ENCODE measurements around the gene FLRT3.
A peak's percentile ranks its signal among the peaks of the same experiment; 100 is the strongest.

FLRT3 gene

DNA sequence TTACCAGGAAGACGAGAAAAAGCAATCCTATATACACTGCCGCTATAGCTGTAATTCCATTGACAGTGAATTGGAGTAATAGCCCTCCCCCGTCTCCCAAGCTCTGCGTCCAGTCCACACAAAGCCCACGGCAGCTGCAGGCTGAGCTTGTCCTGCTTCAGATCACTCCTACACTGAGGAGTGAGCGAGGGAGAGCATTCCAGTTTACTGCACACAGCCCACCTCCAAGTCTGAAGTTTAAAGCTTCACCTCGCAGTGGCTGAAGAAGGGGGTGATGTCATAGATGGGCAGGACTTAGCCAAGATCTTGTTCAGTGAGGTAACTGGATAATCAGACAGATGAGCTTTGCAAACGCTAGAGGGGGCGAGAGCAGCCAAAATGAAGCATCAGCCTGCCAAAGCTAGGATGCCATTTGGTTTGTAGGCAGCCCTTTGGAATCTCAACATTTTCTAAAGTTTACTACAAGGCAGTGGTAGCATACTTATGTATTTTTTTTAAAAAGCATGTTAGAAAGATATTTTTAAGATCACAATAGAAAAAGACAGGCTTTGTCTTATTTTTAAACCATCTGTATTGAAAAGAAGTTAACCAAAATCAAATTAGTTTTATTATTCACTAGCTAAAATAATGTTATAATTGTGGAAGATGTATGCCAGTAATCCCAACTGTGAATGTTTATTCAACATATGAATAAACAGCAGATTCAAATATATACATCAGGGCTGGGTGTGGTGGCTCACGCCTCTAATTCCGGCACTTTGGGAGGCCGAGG is at the start of gene FLRT3:
Gene FLRT3 (minus strand): TSS at position 213 of the 772 bp plus-strand sequence. CDS start 10,106 bp downstream, outside the sequence.
- peak within 1 kb of the TSS; percentile 59 for H3K4me3 ChIP-seq (replicated peaks; ENCODE audit: low read depth, low read length)
- TF ChIP-seq, protein P1, sequence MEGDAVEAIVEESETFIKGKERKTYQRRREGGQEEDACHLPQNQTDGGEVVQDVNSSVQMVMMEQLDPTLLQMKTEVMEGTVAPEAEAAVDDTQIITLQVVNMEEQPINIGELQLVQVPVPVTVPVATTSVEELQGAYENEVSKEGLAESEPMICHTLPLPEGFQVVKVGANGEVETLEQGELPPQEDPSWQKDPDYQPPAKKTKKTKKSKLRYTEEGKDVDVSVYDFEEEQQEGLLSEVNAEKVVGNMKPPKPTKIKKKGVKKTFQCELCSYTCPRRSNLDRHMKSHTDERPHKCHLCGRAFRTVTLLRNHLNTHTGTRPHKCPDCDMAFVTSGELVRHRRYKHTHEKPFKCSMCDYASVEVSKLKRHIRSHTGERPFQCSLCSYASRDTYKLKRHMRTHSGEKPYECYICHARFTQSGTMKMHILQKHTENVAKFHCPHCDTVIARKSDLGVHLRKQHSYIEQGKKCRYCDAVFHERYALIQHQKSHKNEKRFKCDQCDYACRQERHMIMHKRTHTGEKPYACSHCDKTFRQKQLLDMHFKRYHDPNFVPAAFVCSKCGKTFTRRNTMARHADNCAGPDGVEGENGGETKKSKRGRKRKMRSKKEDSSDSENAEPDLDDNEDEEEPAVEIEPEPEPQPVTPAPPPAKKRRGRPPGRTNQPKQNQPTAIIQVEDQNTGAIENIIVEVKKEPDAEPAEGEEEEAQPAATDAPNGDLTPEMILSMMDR (IDR thresholded peaks at IDR 0.05; ENCODE audit: low read length, missing control alignments): peak; percentile 85
- DNase-seq (ENCODE audit: low read depth): peak; percentile 98

DNA sequence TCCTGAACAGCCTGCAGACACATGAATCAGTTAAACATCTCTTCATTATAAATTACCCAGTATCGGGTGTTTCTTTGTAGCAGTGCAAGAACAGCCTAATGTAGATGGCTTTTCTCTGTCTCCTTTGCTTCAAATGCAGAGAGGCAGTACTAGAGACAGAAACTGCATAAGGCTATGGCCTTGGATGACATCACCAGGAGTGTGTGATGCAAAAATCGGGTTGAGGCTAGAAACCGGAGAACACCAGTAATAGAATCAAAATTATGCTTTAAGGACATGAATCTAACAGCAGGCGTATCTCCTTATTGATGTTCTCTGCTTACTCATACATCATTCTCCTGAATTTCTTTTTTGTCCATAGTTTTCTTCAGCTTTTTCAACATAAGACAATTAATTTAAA is 49.3 kb upstream of the FLRT3 start:
- DNase-seq (ENCODE audit: low read depth): no peak
- TF ChIP-seq, protein P1 (IDR thresholded peaks at IDR 0.05; ENCODE audit: low read length, missing control alignments): no peak

DNA sequence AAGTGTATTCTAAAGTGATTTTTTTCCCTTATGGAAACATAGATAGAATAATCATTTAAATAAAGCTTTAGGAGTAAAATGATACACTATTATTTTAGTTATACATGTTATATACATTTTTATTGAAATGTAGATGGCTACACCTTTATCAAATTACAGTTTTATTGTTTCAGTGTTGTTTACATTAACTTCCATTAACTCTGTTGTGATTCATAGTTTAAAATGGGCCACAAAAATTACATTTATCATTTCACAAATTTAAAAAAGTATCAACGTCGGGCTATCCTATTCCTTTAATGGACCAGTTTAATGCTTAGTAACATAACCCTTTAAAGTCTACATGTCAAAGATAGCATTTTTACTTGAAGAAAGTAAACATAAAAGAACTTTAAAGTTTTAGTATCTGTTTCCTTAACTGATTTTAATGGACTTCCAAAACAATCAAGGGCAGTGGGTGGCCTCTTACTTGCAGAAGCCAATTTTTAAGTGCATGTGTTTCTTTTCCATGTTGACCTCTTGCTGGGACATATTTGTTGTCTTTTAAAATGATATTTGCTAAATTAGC is 47.8 kb upstream of the FLRT3 start:
- no peak overlapping the region for H3K4me3 ChIP-seq (replicated peaks; ENCODE audit: low read depth, low read length)
- TF ChIP-seq, protein P1 (IDR thresholded peaks at IDR 0.05; ENCODE audit: low read length, missing control alignments): no peak
- DNase-seq (ENCODE audit: low read depth): no peak

More for the DNA sequence above, 49.3 kb upstream of the FLRT3 start:
- no peak overlapping the region for H3K4me3 ChIP-seq (replicated peaks; ENCODE audit: low read depth, low read length)

DNA sequence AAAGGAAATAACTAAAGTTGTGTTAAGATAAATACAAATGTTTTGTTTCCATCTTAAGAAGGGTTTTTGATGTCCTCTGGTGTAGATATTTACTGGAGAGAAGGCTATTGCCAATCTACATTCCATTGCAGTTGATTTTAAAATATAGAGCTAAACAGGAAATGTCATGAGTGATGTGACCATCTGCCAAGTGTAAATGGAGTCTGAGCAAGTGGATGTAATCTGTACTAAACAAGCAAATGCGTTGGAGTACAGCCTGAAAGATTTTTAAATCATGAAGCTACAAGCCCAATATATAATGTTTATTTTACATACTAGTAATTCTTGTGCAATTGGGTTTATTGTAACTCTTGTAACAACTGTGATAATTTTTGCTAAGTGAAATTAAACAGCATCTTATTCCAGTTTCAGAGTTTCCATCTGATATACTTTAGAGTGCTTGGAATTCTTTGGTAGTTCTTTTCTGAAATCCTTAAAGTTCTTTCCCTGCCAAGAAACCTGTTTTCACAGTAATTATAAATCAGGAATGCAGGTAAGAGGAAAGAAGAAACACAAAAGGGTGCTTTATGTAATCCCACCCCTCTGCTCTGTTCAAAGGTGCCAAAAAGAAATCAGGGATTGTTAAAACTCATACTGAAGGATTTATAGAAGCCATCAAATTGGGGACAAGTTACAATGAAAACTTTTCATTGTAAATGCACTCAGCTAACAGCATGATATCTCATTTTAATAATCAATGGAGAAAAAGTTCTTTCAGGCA is 47.2 kb upstream of the FLRT3 start:
- no peak overlapping the region for H3K4me3 ChIP-seq (replicated peaks; ENCODE audit: low read depth, low read length)
- TF ChIP-seq, protein P1 (IDR thresholded peaks at IDR 0.05; ENCODE audit: low read length, missing control alignments): no peak
- peak; percentile 32 for DNase-seq (ENCODE audit: low read depth)

DNA sequence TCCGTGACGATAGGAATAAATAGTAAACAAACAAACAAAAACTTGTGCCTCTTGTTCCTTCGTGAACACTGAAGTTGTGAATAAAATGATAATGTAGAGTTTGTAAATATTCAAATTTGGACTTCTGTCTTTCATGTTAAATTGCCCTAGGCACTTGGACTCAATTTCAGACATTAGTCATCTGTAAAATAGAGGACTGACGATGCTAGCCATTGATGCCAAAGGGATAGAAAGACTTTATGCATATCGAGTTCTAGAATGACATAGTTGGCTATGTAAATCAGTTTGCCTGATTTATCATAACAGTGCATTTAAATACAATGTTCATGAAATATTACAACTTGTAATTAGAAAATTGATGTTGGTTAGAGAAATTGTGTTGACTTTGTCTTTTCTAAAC is 45.9 kb upstream of the FLRT3 start:
- no peak overlapping the region for H3K4me3 ChIP-seq (replicated peaks; ENCODE audit: low read depth, low read length)
- DNase-seq (ENCODE audit: low read depth): no peak
- TF ChIP-seq, protein P1 (IDR thresholded peaks at IDR 0.05; ENCODE audit: low read length, missing control alignments): no peak

DNA sequence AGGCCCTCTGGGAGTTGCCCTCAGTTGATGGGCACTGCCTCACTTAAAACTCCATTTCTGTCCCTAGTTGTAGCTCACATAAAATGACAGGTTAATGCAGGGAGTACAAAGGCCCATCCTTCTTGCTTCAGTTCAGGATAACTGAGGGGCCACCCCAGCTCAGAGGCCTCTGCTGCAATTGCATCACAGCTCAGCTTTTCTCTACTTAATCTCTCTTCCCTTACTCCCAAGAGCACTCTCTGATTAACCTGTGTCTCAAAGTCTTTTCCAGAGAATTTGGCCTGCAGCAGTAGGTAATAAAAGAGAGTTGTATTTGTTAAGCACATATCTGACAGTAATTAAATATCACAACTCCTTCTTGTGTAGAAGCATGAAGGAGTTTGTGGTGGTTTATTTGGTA is 40.9 kb upstream of the FLRT3 start:
- H3K4me3 ChIP-seq (replicated peaks; ENCODE audit: low read depth, low read length): no peak overlapping the region
- no peak for DNase-seq (ENCODE audit: low read depth)
- TF ChIP-seq, protein P1 (IDR thresholded peaks at IDR 0.05; ENCODE audit: low read length, missing control alignments): no peak

All from fibroblast of pulmonary artery (primary cell).